Measurements from ENCODE around the gene CHRM1.
"Not testable (repeated sequence)": the region's sequence is repeated elsewhere in the genome, so short reads cannot be mapped to it uniquely, and the experiment has no call there.

CHRM1 gene

GRCh38 chr11:62875698-62876478, 45.3 kb downstream of the CHRM1 start:
- DNase-seq (ENCODE audit: low read depth, low spot score), result peak; percentile 63

- DNase-seq (ENCODE audit: low read depth, low spot score), result no peak
These were observed 46.3 kb downstream of the CHRM1 start for GRCh38 chr11:62874851-62875250.

- no peak for DNase-seq (ENCODE audit: low read depth, low spot score)
These were observed 55.5 kb downstream of the CHRM1 start for GRCh38 chr11:62865635-62866034.

- DNase-seq (ENCODE audit: low read depth, low spot score), result no peak
These were observed 57.4 kb downstream of the CHRM1 start for GRCh38 chr11:62863687-62864335.

- not testable (repeated sequence) for DNase-seq (ENCODE audit: low read depth, low spot score)
These were observed 59.5 kb downstream of the CHRM1 start for GRCh38 chr11:62861564-62862192.

- DNase-seq (ENCODE audit: low read depth, low spot score), result no peak
These were observed 60.2 kb downstream of the CHRM1 start for GRCh38 chr11:62860835-62861563.

GRCh38 chr11:62859281-62859703, 61.9 kb downstream of the CHRM1 start:
- not testable (repeated sequence) for DNase-seq (ENCODE audit: low read depth, low spot score)

Measured in ELF-1 (cell line).